Brain microvascular endothelial cell (primary cell): Measurements from ENCODE around the gene KCTD17.

Source experiments
- DNase-seq: peaks from one replicate; pipeline ENCODE4 v3.0.0-alpha.2; 2020
- H3K27ac ChIP-seq: fragments of 250-450 bp; sonication (Bioruptor Pico); 2 replicates; pipeline ENCODE4 v1.5.1; 2020; ENCODE audit warnings: mild to moderate bottlenecking, moderate library complexity
- H3K27me3 ChIP-seq: fragments of 250-450 bp; sonication (Bioruptor Pico); replicated peaks from 2 replicates; pipeline ENCODE4 v1.5.1; 2020; ENCODE audit warnings: mild to moderate bottlenecking
- H3K36me3 ChIP-seq: fragments of 250-450 bp; sonication (Bioruptor Pico); replicated peaks from 2 replicates; pipeline ENCODE4 v1.5.1; 2020; ENCODE audit warnings: mild to moderate bottlenecking
- H3K4me3 ChIP-seq: 2 replicates; pipeline ENCODE4 v1.5.1; 2011; ENCODE audit warnings: low read depth, mild to moderate bottlenecking, control low read depth, low read length, moderate library complexity
- in situ Hi-C: cut with HindIII; loops from 2 replicates; pipeline ENCODE4 v1.10.0; 2017; ENCODE audit warnings: low sequenced_read_pairs, low pct_ligation_motif_present
- TF ChIP-seq, protein P1 (sequence below): IDR thresholded peaks from 2 replicates; pipeline ENCODE4 v1.5.1; 2011; ENCODE audit warnings: low read depth, mild to moderate bottlenecking, moderate library complexity, low read length, control low read depth, inconsistent platforms; ENCODE audit errors: missing control alignments

Gene KCTD17

DNA sequence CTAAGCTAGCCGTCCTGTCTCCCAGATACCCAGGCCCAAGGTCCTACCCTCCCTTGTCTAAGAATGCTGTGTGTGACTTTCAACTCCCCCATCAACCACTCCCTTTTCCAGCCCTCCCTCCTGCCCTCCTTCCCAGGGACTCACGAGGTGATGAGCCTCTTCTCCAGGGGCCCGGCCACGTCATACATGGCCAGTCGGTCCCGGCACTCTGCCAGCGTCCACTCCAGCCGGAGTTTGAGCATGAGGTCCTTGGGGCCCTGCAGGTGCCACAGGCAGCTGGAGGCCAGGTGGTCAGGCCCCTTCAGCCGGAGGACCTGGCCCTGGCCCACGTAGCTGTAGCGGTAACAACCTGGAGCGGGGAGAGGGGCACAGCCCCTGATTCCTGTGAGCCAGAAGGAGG is 37.9 kb downstream of the KCTD17 start:
- in situ Hi-C loops = no loop called here
- DNase-seq = no peak
- Histone ChIP-seq H3K4me3 (no peak overlapping the region), H3K36me3 (no peaks in the 10 kb centered on the region), H3K27ac (no peak overlapping the region), H3K27me3 (no peaks in the 10 kb centered on the region)
- TF ChIP-seq, protein P1, sequence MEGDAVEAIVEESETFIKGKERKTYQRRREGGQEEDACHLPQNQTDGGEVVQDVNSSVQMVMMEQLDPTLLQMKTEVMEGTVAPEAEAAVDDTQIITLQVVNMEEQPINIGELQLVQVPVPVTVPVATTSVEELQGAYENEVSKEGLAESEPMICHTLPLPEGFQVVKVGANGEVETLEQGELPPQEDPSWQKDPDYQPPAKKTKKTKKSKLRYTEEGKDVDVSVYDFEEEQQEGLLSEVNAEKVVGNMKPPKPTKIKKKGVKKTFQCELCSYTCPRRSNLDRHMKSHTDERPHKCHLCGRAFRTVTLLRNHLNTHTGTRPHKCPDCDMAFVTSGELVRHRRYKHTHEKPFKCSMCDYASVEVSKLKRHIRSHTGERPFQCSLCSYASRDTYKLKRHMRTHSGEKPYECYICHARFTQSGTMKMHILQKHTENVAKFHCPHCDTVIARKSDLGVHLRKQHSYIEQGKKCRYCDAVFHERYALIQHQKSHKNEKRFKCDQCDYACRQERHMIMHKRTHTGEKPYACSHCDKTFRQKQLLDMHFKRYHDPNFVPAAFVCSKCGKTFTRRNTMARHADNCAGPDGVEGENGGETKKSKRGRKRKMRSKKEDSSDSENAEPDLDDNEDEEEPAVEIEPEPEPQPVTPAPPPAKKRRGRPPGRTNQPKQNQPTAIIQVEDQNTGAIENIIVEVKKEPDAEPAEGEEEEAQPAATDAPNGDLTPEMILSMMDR = no peak

DNA sequence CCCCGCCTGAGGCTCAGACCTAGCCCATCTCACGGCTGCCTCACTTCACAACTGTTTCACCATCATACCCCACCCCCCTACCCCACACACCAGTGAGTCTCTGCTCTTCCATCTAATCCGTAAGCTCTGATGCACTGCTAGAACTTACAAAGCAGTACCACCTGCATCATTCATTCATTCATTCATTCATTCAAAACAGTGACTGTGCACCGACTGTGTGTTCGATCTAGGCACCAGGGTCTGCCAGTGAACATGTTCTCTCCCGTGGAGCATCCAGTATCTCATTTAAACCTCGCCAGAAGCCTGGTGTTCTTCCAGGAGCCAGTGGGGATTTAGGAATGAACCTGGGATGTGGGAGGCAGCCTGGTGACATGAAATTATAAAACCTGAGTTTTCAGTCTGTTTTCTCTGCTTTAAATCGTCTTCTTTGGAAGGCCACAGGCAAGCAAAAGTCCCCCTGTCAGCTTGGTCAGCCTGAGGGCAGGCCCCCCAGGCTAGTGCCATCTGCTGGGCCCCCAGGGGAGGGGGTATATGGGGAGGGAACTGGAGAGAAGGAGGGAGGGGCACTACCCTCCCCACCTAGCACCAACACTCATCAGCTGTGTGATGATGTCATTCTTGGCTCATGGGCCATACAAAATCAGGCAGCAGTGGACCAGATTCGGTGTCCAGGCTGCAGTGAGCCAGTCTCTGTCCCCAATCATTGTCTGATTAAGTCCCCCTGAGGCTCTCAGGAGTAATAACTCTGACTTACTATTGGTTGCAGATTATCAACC is 39.6 kb downstream of the KCTD17 start:
- Histone ChIP-seq H3K4me3 (no peak overlapping the region), H3K36me3 (no peaks in the 10 kb centered on the region), H3K27me3 (no peaks in the 10 kb centered on the region), H3K27ac (no peak overlapping the region)
- in situ Hi-C loops = no loop called here
- DNase-seq = no peak
- TF ChIP-seq, protein P1 = no peak

GRCh38 chr22:37091994-37092393 is 40.5 kb downstream of the KCTD17 start:
- in situ Hi-C loops = no loop called here
- no peak overlapping the region for H3K27ac ChIP-seq
- DNase-seq = no peak
- H3K27me3 ChIP-seq = peaks cover 4% of the 10 kb centered on the region
- no peak overlapping the region for H3K4me3 ChIP-seq
- no peaks in the 10 kb centered on the region for H3K36me3 ChIP-seq
- TF ChIP-seq, protein P1 = no peak

- no peaks in the 10 kb centered on the region for H3K36me3 ChIP-seq
- TF ChIP-seq, protein P1 = no peak
- H3K4me3 ChIP-seq = no peak overlapping the region
- peaks cover 6% of the 10 kb centered on the region for H3K27me3 ChIP-seq
- no peak overlapping the region for H3K27ac ChIP-seq
- in situ Hi-C loops = no loop called here
- DNase-seq = no peak
Measured at GRCh38 chr22:37092997-37093396, 41.5 kb downstream of the KCTD17 start.

DNA sequence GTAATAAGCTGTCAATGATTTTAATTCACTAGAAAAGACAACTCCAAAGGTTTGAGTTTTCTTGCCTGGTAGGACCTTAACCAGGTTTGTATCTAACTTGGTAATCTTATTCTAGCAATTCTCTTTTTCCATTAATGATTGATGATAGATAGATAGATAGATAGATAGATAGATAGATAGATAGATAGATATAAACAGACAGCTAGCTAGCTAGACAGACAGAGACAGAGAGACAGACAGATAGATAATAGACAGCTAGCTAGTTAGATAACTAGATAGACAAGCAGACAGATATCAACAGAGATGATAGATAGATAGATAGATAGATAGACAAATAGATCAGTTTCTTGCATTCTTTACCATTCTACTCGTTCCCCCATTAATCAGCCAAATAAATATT is 42.7 kb downstream of the KCTD17 start:
- peaks cover 9% of the 10 kb centered on the region for H3K27me3 ChIP-seq
- no peak overlapping the region for H3K27ac ChIP-seq
- H3K36me3 ChIP-seq = no peaks in the 10 kb centered on the region
- no peak for DNase-seq
- TF ChIP-seq, protein P1 = no peak
- H3K4me3 ChIP-seq = no peak overlapping the region
- in situ Hi-C loops = no loop called here

DNA sequence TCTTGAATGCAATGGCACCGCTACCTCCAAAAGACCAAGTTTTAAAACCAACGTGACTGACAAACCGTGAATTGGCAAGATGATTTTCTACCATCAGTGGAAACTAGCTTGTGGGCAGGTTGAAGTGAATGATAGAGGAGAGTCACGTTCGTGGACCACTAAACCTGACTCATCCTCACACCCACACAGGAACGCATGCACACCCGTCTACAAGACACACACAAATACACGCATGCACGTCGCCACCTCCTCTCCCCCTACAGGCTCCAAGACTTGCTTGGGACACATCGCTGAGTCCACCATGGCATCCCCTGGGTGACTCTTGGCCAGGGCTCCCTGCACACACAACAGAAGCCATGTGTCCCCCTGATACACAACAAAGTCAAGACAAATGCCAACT is 43.6 kb downstream of the KCTD17 start:
- in situ Hi-C loops = no loop called here
- Histone ChIP-seq H3K36me3 (no peaks in the 10 kb centered on the region), H3K4me3 (no peak overlapping the region), H3K27ac (no peak overlapping the region), H3K27me3 (peaks cover 9% of the 10 kb centered on the region)
- DNase-seq = no peak
- TF ChIP-seq, protein P1 = no peak
